Activated CD4-positive, alpha-beta T cell treated with anti-CD3 and anti-CD28 coated beads for 4 hours (primary cell): ENCODE data around the gene EPHB3.
"Not testable (repeated sequence)": the region's sequence is repeated elsewhere in the genome, so short reads cannot be mapped to it uniquely, and the experiment has no call there.

Source experiments
- DNase-seq, 2 donors: peaks; one replicate each; pipeline ENCODE4 v3.0.0-alpha.2; 2020

Gene EPHB3

GRCh38 chr3:184600685-184601377 lies 39.2 kb downstream of the EPHB3 start:
- DNase-seq = no peak

- no peak for DNase-seq
Observed at GRCh38 chr3:184601576-184602371, 40.2 kb downstream of the EPHB3 start.

GRCh38 chr3:184602372-184603150 lies 41.0 kb downstream of the EPHB3 start:
- DNase-seq = no peak

- DNase-seq = no peak
Observed at GRCh38 chr3:184603151-184604030, 41.8 kb downstream of the EPHB3 start.

GRCh38 chr3:184604039-184604601 lies 42.5 kb downstream of the EPHB3 start:
- no peak for DNase-seq

GRCh38 chr3:184604615-184605290 lies 43.2 kb downstream of the EPHB3 start:
- no peak for DNase-seq

- DNase-seq = no peak
Observed at GRCh38 chr3:184608209-184608608, 46.6 kb downstream of the EPHB3 start.

- DNase-seq = no peak
Observed at GRCh38 chr3:184609476-184610244, 48.1 kb downstream of the EPHB3 start.

- DNase-seq = no peak
Observed at GRCh38 chr3:184610245-184610871, 48.8 kb downstream of the EPHB3 start.

GRCh38 chr3:184611607-184612281 lies 50.2 kb downstream of the EPHB3 start:
- DNase-seq = no peak

- DNase-seq = no peak
Observed at GRCh38 chr3:184615396-184615795, 53.8 kb downstream of the EPHB3 start.

GRCh38 chr3:184616436-184616835 lies 54.9 kb downstream of the EPHB3 start:
- DNase-seq = no peak

GRCh38 chr3:184617306-184617705 lies 55.7 kb downstream of the EPHB3 start:
- not testable (repeated sequence) for DNase-seq

- DNase-seq = no peak
Observed at GRCh38 chr3:184618811-184619210, 57.2 kb downstream of the EPHB3 start.

GRCh38 chr3:184619369-184619768 lies 57.8 kb downstream of the EPHB3 start:
- no peak for DNase-seq

- no peak for DNase-seq
Observed at GRCh38 chr3:184619787-184620430, 58.3 kb downstream of the EPHB3 start.

GRCh38 chr3:184620475-184621119 lies 59.0 kb downstream of the EPHB3 start:
- DNase-seq = no peak

GRCh38 chr3:184622156-184622555 lies 60.6 kb downstream of the EPHB3 start:
- not testable (repeated sequence) for DNase-seq

- DNase-seq = no peak
Observed at GRCh38 chr3:184626923-184627322, 65.3 kb downstream of the EPHB3 start.
